Activated CD4-positive, alpha-beta T cell treated with anti-CD3 and anti-CD28 coated beads, Interleukin-2, Interleukin-4, amounts not matched to agents 100 ng/mL and 50 ng/mL, durations not matched to agents 16 hours and 8 hours (primary cell): ENCODE measurements around the gene AMDHD2.
"Not testable (repeated sequence)": the region's sequence is repeated elsewhere in the genome, so short reads cannot be mapped to it uniquely, and the experiment has no call there.

Experiments
- DNase-seq: peaks from one replicate; pipeline ENCODE4 v3.0.0-alpha.2; 2020; ENCODE audit warnings: low spot score

The AMDHD2 gene

GRCh38 chr16:2518823-2519710 is 1.1 kb upstream of the AMDHD2 start:
- DNase-seq = no peak

- DNase-seq = no peak
These were observed 475 bp upstream of the AMDHD2 start for GRCh38 chr16:2519711-2520080.

- peak; percentile 52 for DNase-seq
These were observed 787 bp downstream of the AMDHD2 start for GRCh38 chr16:2520784-2521531.

GRCh38 chr16:2523801-2524231 is 3.6 kb downstream of the AMDHD2 start:
- DNase-seq = no peak

GRCh38 chr16:2524339-2524938 is 4.3 kb downstream of the AMDHD2 start:
- no peak for DNase-seq

- no peak for DNase-seq
These were observed 6.0 kb downstream of the AMDHD2 start for GRCh38 chr16:2526135-2526534.

GRCh38 chr16:2527071-2527783 is 7.1 kb downstream of the AMDHD2 start:
- DNase-seq = no peak

- no peak for DNase-seq
These were observed 7.6 kb downstream of the AMDHD2 start for GRCh38 chr16:2527784-2528100.

- no peak for DNase-seq
These were observed 8.2 kb downstream of the AMDHD2 start for GRCh38 chr16:2528161-2529060.

- DNase-seq = no peak
These were observed 9.1 kb downstream of the AMDHD2 start for GRCh38 chr16:2529061-2529931.

- DNase-seq = no peak
These were observed 9.9 kb downstream of the AMDHD2 start for GRCh38 chr16:2529961-2530628.

GRCh38 chr16:2530629-2531318 is 10.6 kb downstream of the AMDHD2 start:
- DNase-seq = no peak

GRCh38 chr16:2531371-2531695 is 11.2 kb downstream of the AMDHD2 start, which contains the start of gene CEMP1:
CEMP1 (minus strand) TSS chr16:2531408; CDS start chr16:2531073, 335 bp downstream.
- DNase-seq = no peak

GRCh38 chr16:2531696-2532493 is 11.7 kb downstream of the AMDHD2 start:
- peak; percentile 98 for DNase-seq

- peak; percentile 80 for DNase-seq
These were observed 12.4 kb downstream of the AMDHD2 start for GRCh38 chr16:2532494-2533141.

GRCh38 chr16:2533142-2533755 is 13.1 kb downstream of the AMDHD2 start:
- not testable (repeated sequence) for DNase-seq

GRCh38 chr16:2533912-2534311 is 13.7 kb downstream of the AMDHD2 start:
- DNase-seq = no peak
